H1 (cell line): ENCODE data around the gene TMEM120B. TPM values are rescaled to one million over a fixed set of nuclear protein-coding genes. Genes with fewer than 3 reads are reported as not detected.
A peak's percentile ranks its signal among the peaks of the same experiment; 100 is the strongest.

ENCODE experiments used
- CTCF ChIA-PET: fragments of 300-600 bp; sonication (Branson Sonifier 250); formaldehyde crosslinking; loops from one replicate; lab custom pipeline; 2021; ENCODE audit not compliant: partially characterized antibody; lab: Charles Lee
- POLR2A ChIA-PET: fragments of 300-600 bp; sonication (Branson Sonifier 250); formaldehyde crosslinking; loops from one replicate; lab custom pipeline; 2021; ENCODE audit warnings: inconsistent platforms; ENCODE audit not compliant: partially characterized antibody; lab: Charles Lee
- DNase-seq, 2 experiments: peaks; one replicate each; pipeline versions ENCODE4 v3.0.0 to v3.0.0-alpha.2; 2010 to 2022; ENCODE audit warnings: low spot score in 2 of 2, low read depth in 1 of 2, mixed read lengths in 1 of 2
- FAIRE-seq: peaks from 2 replicates; lab custom pipeline; 2011; peaks lifted over from hg19 to GRCh38; lab: Jason Lieb, UNC
- H2AFZ ChIP-seq: 2 replicates; pipeline ENCODE4 v1.8.1; 2012; ENCODE audit warnings: low read length, inconsistent platforms
- H2AK5ac ChIP-seq: 2 replicates; pipeline ENCODE4 v1.6.1; 2013; ENCODE audit warnings: low read depth, low read length
- H2BK120ac ChIP-seq: replicated peaks from 2 replicates; pipeline ENCODE3; 2013; ENCODE audit warnings: low read depth, low read length, inconsistent platforms
- H2BK12ac ChIP-seq: 2 replicates; pipeline ENCODE4 v1.6.1; 2013; ENCODE audit warnings: low read depth, low read length
- H2BK15ac ChIP-seq: 2 replicates; pipeline ENCODE4 v1.6.1; 2013; ENCODE audit warnings: low read length
- H2BK20ac ChIP-seq: 2 replicates; pipeline ENCODE4 v1.6.1; 2013; ENCODE audit warnings: low read length
- H2BK5ac ChIP-seq: 2 replicates; pipeline ENCODE4 v1.6.1; 2013; ENCODE audit warnings: low read depth, low read length
- H3K14ac ChIP-seq: 2 replicates; pipeline ENCODE4 v1.6.1; 2013; ENCODE audit warnings: inconsistent platforms; ENCODE audit not compliant: insufficient read length
- H3K18ac ChIP-seq: 2 replicates; pipeline ENCODE4 v1.6.1; 2013; ENCODE audit warnings: low read length; ENCODE audit errors: extremely low read depth
- H3K23ac ChIP-seq: 2 replicates; pipeline ENCODE4 v1.6.1; 2013; ENCODE audit warnings: inconsistent platforms; ENCODE audit not compliant: insufficient read length
- H3K23me2 ChIP-seq: 2 replicates; pipeline ENCODE4 v1.6.1; 2013; ENCODE audit warnings: low read depth, low read length
- H3K27ac ChIP-seq: 2 replicates; pipeline ENCODE4 v1.6.1; 2011; ENCODE audit warnings: low read depth, low read length, inconsistent platforms
- H3K27me3 ChIP-seq, 4 experiments: replicated peaks in 1 of 4; 1 replicate in 1 of 4; 2 replicates in 3 of 4; pipeline versions ENCODE4 v1.6.1 to v1.8.1; 2011 to 2013; ENCODE audit warnings: low read length in 3 of 4, mild to moderate bottlenecking in 3 of 4, inconsistent platforms in 2 of 4, mixed read lengths in 2 of 4, moderate library complexity in 1 of 4; ENCODE audit not compliant: control insufficient read depth in 3 of 4, insufficient read depth in 3 of 4; ENCODE audit errors: extremely low read depth in 1 of 4
- H3K36me3 ChIP-seq, 4 experiments: 2 replicates each; pipeline versions ENCODE4 v1.6.1 to v1.8.1; 2011 to 2013; ENCODE audit warnings: mild to moderate bottlenecking in 4 of 4, low read length in 3 of 4, moderate library complexity in 2 of 4, control low read depth in 1 of 4, inconsistent platforms in 1 of 4; ENCODE audit not compliant: insufficient read depth in 4 of 4, control insufficient read depth in 2 of 4
- H3K4ac ChIP-seq: replicated peaks from 2 replicates; pipeline ENCODE3; 2013; ENCODE audit warnings: low read length, low read depth, mixed read lengths, inconsistent platforms; ENCODE audit not compliant: insufficient read length
- H3K4me1 ChIP-seq, 4 experiments: replicated peaks in 1 of 4; 1 replicate in 1 of 4; 2 replicates in 3 of 4; pipeline versions ENCODE4 v1.6.1 to v1.8.1; 2011 to 2013; ENCODE audit warnings: low read length in 3 of 4, inconsistent platforms in 2 of 4, mixed read lengths in 1 of 4; ENCODE audit not compliant: insufficient read depth in 4 of 4, control insufficient read depth in 3 of 4
- H3K4me2 ChIP-seq, 2 experiments: 2 replicates each; pipeline versions ENCODE4 v1.6.1 to v1.8.1; 2011 to 2013; ENCODE audit warnings: low read depth in 2 of 2, low read length in 2 of 2, control low read depth in 1 of 2, inconsistent platforms in 1 of 2, mild to moderate bottlenecking in 1 of 2; ENCODE audit not compliant: insufficient read depth in 1 of 2
- H3K4me3 ChIP-seq, 4 experiments: fragments of 200-600, 300-600 bp in 1 of 4; sonication (generic), shearing (Covaris generic), sonication (Bioruptor Twin) in 1 of 4; 2 replicates each; pipeline versions ENCODE4 v1.5.1 to v1.8.1; 2011 to 2016; ENCODE audit warnings: low read length in 4 of 4, low read depth in 3 of 4, control low read depth in 2 of 4, inconsistent platforms in 2 of 4, mild to moderate bottlenecking in 2 of 4, mixed read lengths in 1 of 4, moderate library complexity in 1 of 4; ENCODE audit not compliant: insufficient read depth in 2 of 4; ENCODE audit errors: extremely low read depth in 1 of 4
- H3K56ac ChIP-seq: replicated peaks from 2 replicates; pipeline ENCODE3; 2013; ENCODE audit warnings: low read depth, mild to moderate bottlenecking, mixed read lengths, low read length, inconsistent platforms; ENCODE audit not compliant: insufficient read length
- H3K79me1 ChIP-seq: 2 replicates; pipeline ENCODE4 v1.6.1; 2013; ENCODE audit warnings: low read depth, low read length, control low read depth
- H3K79me2 ChIP-seq, 2 experiments: 2 replicates each; pipeline versions ENCODE4 v1.6.1 to v1.8.1; 2012 to 2013; ENCODE audit warnings: low read length in 2 of 2, mild to moderate bottlenecking in 2 of 2, inconsistent platforms in 1 of 2; ENCODE audit not compliant: insufficient read depth in 2 of 2, control insufficient read depth in 1 of 2
- H3K9ac ChIP-seq, 4 experiments: replicated peaks in 1 of 4; 1 replicate in 1 of 4; 2 replicates in 3 of 4; pipeline versions ENCODE4 v1.6.1 to v1.8.1; 2011 to 2013; ENCODE audit warnings: low read depth in 3 of 4, low read length in 3 of 4, control low read depth in 2 of 4, mild to moderate bottlenecking in 2 of 4, moderate library complexity in 2 of 4, inconsistent platforms in 1 of 4; ENCODE audit errors: extremely low read depth in 1 of 4
- H3K9me3 ChIP-seq, 2 experiments: 2 replicates each; pipeline versions ENCODE4 v1.6.1 to v1.8.1; 2012 to 2013; ENCODE audit warnings: mild to moderate bottlenecking in 2 of 2, moderate library complexity in 2 of 2, control low read depth in 1 of 2, inconsistent platforms in 1 of 2, low read depth in 1 of 2, low read length in 1 of 2, mixed read lengths in 1 of 2; ENCODE audit not compliant: insufficient read depth in 2 of 2
- H4K20me1 ChIP-seq, 2 experiments: replicated peaks in 1 of 2; 2 replicates each; pipeline versions ENCODE3 to v1.8.1; 2011 to 2013; ENCODE audit warnings: inconsistent platforms in 2 of 2, low read length in 2 of 2, mild to moderate bottlenecking in 1 of 2; ENCODE audit not compliant: insufficient read depth in 2 of 2, control insufficient read depth in 1 of 2
- H4K5ac ChIP-seq: 2 replicates; pipeline ENCODE4 v1.6.1; 2013; ENCODE audit warnings: low read length, low read depth, mixed read lengths, inconsistent platforms; ENCODE audit not compliant: insufficient read length
- H4K8ac ChIP-seq: 2 replicates; pipeline ENCODE4 v1.8.0; 2013; ENCODE audit warnings: mild to moderate bottlenecking, moderate library complexity, low read length, inconsistent platforms; ENCODE audit not compliant: insufficient read depth; ENCODE audit errors: extremely low read depth
- H4K91ac ChIP-seq: replicated peaks from 2 replicates; pipeline ENCODE3; 2013; ENCODE audit warnings: low read length, mixed read lengths, inconsistent platforms; ENCODE audit not compliant: insufficient read length
- RNF2 ChIP-seq: fragments of 200-900, 300-1000 bp; sonication (generic); IDR thresholded peaks from 2 replicates; pipeline ENCODE4 v1.7.1; 2016; ENCODE audit warnings: borderline replicate concordance, low read depth, mild to moderate bottlenecking, antibody characterized with exemption, low read length; ENCODE audit not compliant: poor library complexity, severe bottlenecking; ENCODE audit errors: missing control alignments
- SIN3A ChIP-seq, 2 experiments: IDR thresholded peaks in 1 of 2; conservative IDR thresholded peaks in 1 of 2; 2 replicates each; pipeline ENCODE4 v1.6.1; 2011 to 2012; ENCODE audit warnings: low read length in 2 of 2, improper control_type of control experiment in 1 of 2, low read depth in 1 of 2, mild to moderate bottlenecking in 1 of 2
- WGBS, 2 experiments: shearing (Covaris generic) in 1 of 2; methylation state at CpG; one replicate each; pipeline versions ENCODE4 v1.1.6 to v1.1.7; 2013 to 2015; ENCODE audit warnings: low lambda C conversion rate in 2 of 2, mixed read lengths in 2 of 2, inconsistent platforms in 1 of 2, low coverage in 1 of 2, missing lambda C conversion rate in 1 of 2; ENCODE audit not compliant: insufficient replicate concordance in 2 of 2, insufficient coverage in 1 of 2, insufficient read length in 1 of 2; ENCODE audit errors: extremely low coverage in 1 of 2, missing lambda C conversion rate in 1 of 2; 5-methylcytosine and 5-hydroxymethylcytosine counted together
- polyA plus RNA-seq, 7 experiments: library from polyadenylated mRNA; depleted of rRNA in 3 of 7; stranded (reverse) in 5 of 7; unstranded in 2 of 7; fragments of >200 nt in 5 of 7; fragments of 200-250 nt in 2 of 7; gene quantifications; 1 replicate in 5 of 7; 2 replicates in 1 of 7; 4 replicates in 1 of 7; pipeline versions ENCODE4 v1.2.1 to v1.2.3, GENCODE V29; 2011 to 2013; ENCODE audit warnings: missing spikeins in 2 of 7, mixed read lengths in 2 of 7
- total RNA-seq: library from RNA; stranded (reverse); fragmentation: NEBNext Ultra II Directional; extraction: Animal tissue kit (Norgen Biotek cat#: 25700); gene quantifications from 2 replicates; pipeline ENCODE4 v1.2.1, GENCODE V29; 2021

The TMEM120B gene
- total and polyA plus RNA-seq, 2 of the 8 experiments (the other 6 are each of a cell fraction or from before 2014, with no cell fraction given): 22.0 to 29.1 TPM

GRCh38 chr12:121803861-121804416 lies 91.4 kb downstream of the TMEM120B start, which contains the start of gene SETD1B:
TSS of gene SETD1B (plus strand) at chr12:121804009. CDS start at chr12:121804738, 729 bp downstream.
- Histone ChIP-seq H4K8ac (peak within 1 kb of the TSS; percentile 94), H3K79me2 (peaks cover 0 to 38% of the 10 kb centered on the region in 2 experiments; a peak in 2 of 4 replicates)
- TF ChIP-seq RNF2 (no peak), SIN3A (conservative IDR thresholded peaks at IDR 0.05 in 1 of 2, IDR thresholded peaks at IDR 0.05 in 1 of 2; ENCODE audit: low read depth in 1 of 2, low read length in 2 of 2) (0 out of 4 replicates have a peak, but pooled peaks of 1 of the 2 experiments have one; percentile 23)
- TF ChIP-seq, all 59 proteins: peak for 1
- peak within 1 kb of the TSS; percentile 64 to 98 (median 92) for H3K9ac ChIP-seq
- H3K23ac ChIP-seq: no peak within 1 kb of the TSS
- peak within 1 kb of the TSS; percentile 82 for H4K5ac ChIP-seq
- peak within 1 kb of the TSS; percentile 92 to 98 for H3K4me2 ChIP-seq
- H2AFZ ChIP-seq: no peak within 1 kb of the TSS
- peak within 1 kb of the TSS; percentile 97 for H3K27ac ChIP-seq
- peak within 1 kb of the TSS; percentile 44 for H3K14ac ChIP-seq
- H3K4me1 ChIP-seq: peaks cover 3 to 20% (median 15%) of the 10 kb centered on the region in 4 experiments
- no peak for DNase-seq
- H3K18ac ChIP-seq: peak within 1 kb of the TSS; percentile 72
- WGBS, 2 experiments: 2% methylated on average over 22 of the region's 74 CpGs; no CpG with 5 or more reads in 1 of the 2 experiments
- H2BK5ac ChIP-seq: peak within 1 kb of the TSS; percentile 86
- H2BK15ac ChIP-seq: no peak within 1 kb of the TSS
- POLR2A ChIA-PET: interaction anchor here (0.6 to 34.9 kb wide), 12 partner anchors 4 to 227 kb away, joined by 3 to 958 read pairs (median 8); partner anchors contain the start of genes PSMD9, RHOF and SETD1B
- H3K9me3 ChIP-seq: no peaks in the 10 kb centered on the region
- peak within 1 kb of the TSS; percentile 70 to 88 (median 84) for H3K4me3 ChIP-seq
- peaks cover 30% of the 10 kb centered on the region for H3K23me2 ChIP-seq
- H2BK12ac ChIP-seq: no peak within 1 kb of the TSS; the same call in 1 of the 2 replicates
- H2AK5ac ChIP-seq: no peak within 1 kb of the TSS
- H4K20me1 ChIP-seq: peaks cover 2 to 4% of the 10 kb centered on the region in 2 experiments
- H2BK20ac ChIP-seq: no peak within 1 kb of the TSS
- H3K79me1 ChIP-seq: peaks cover 11% of the 10 kb centered on the region
- no peak for FAIRE-seq
- CTCF ChIA-PET: interaction anchor here (0.6 to 12.0 kb wide), 3 partner anchors 8 to 1474 kb away, joined by 3 to 363 read pairs (median 21); partner anchors contain the start of gene RHOF
- H4K91ac ChIP-seq: peak within 1 kb of the TSS; percentile 92
- H3K27me3 ChIP-seq: no peaks in the 10 kb centered on the region
- peaks cover 0 to 15% (median 3%) of the 10 kb centered on the region in 4 experiments; a peak in 2 of 8 replicates for H3K36me3 ChIP-seq
- H3K56ac ChIP-seq: peak within 1 kb of the TSS; percentile 71
- peak within 1 kb of the TSS; percentile 14 for H3K4ac ChIP-seq
- H2BK120ac ChIP-seq: no peak within 1 kb of the TSS
